GM18498 (cell line): ENCODE data around the gene AHCYL2.
"Not testable (repeated sequence)": the region's sequence is repeated elsewhere in the genome, so short reads cannot be mapped to it uniquely, and the experiment has no call there.

Source experiments
- ATAC-seq: cut with Tn5 transposase; IDR thresholded peaks from one replicate; pipeline ENCODE4 v1.9.1; 2021; ENCODE audit warnings: mild to moderate bottlenecking, moderate library complexity; ENCODE audit not compliant: unreplicated experiment

AHCYL2 gene

DNA sequence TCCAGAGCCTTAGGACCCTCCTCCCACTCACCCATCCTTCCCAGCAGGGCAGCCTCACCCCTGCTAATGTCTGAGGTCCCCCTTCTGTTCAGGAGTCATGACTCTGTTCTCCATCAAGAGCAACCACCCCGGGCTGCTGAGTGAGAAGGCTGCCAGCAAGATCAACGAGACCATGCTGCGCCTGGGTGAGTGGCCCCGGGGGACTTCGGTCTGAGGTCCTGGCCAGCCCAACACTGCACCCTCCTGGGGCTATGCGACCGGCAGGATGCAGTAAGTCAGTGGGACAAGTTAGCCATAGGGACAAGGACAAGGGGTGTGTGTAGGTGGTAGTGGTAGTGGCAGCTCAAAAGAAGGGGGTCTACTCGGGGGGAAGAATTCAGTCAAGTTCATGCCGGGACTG is 16.2 kb upstream of the AHCYL2 start:
- ATAC-seq: no peak

- no peak for ATAC-seq
Measured at GRCh38 chr7:129209067-129209926, 15.5 kb upstream of the AHCYL2 start.

DNA sequence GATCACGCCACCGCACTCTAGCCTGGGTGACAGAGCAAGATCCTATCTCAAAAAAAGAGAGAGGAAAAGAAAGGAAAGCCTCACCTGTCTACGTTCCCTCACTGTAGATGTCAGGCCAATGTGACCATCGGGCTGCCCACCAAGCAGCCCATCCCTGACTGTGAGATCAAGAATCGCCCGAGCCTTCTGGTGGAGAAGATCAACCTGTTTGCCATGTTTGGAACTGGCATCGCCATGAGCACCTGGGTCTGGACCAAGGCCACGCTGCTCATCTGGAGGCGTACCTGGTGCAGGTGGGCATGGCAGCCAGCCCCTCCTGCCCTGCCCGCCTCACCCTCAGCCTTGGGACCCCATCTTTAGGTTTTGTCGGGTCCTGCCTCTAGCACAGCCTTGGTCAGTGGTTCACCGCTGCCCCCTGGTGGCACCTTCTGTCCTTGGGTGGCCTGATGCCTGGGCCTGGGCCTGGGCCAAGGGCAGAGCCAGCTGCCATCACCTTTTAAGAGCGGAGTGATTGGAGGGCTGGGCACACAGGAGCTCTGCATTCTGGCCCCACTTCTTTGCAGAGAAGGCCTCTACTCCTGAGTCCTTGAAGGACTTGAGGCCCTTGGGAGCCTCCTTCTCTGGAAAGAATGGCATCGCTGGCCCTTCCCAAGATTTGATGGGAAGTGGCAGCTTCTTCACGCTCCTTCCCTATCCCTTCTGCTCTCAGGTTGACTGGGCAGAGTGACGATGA is 14.4 kb upstream of the AHCYL2 start:
- ATAC-seq: peak; percentile 72

- no peak for ATAC-seq
Measured at GRCh38 chr7:129210989-129211312, 13.9 kb upstream of the AHCYL2 start.

DNA sequence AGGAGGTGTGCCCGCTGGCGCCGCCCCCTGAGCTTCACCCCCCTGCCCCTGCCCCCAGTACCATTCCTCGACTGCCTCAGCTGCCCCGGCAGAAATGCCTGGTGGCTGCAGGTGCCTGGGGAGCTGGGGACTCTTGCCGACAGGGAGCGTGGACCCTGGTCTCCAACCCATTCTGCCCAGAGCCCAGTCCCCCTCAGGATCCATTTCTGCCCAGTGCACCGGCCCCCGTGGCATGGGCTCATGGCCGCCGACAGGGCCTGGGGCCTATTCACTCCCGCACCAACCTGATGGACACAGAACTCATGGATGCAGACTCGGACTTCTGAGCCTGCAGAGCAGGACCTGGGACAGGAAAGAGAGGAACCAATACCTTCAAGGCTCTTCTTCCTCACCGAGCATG is 12.7 kb upstream of the AHCYL2 start:
- no peak for ATAC-seq

DNA sequence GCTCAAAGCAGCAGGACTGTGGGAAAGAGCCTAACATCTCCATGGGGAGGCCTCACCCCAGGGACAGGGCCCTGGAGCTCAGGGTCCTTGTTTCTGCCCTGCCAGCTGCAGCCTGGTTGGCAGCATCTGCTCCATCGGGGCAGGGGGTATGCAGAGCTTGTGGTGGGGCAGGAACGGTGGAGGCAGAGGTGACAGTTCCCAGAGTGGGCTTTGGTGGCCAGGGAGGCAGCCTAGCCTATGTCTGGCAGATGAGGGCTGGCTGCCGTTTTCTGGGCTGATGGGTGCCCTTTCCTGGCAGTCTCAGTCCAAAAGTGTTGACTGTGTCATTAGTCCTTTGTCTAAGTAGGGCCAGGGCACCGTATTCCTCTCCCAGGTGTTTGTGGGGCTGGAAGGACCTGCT is 12.2 kb upstream of the AHCYL2 start:
- ATAC-seq: no peak

DNA sequence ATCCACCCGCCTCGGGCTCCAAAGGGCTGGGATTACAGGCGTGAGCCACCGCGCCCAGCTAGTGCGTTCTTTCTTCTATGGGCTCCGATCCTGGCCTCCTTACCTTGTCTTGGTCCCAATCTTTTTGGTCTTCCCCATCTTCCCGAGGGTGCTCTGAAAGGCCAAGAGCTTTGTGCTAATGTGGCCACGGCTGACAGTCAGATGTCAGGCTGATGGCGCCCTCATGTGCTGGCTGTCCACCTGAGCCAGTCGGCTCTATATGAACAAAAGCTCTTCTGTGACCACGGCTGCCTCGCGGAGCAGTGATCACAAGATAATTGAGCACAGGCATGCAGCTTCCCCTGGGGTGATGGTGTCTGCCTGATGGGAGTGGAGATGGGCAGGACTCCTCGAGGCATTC is 11.0 kb upstream of the AHCYL2 start:
- ATAC-seq: no peak

DNA sequence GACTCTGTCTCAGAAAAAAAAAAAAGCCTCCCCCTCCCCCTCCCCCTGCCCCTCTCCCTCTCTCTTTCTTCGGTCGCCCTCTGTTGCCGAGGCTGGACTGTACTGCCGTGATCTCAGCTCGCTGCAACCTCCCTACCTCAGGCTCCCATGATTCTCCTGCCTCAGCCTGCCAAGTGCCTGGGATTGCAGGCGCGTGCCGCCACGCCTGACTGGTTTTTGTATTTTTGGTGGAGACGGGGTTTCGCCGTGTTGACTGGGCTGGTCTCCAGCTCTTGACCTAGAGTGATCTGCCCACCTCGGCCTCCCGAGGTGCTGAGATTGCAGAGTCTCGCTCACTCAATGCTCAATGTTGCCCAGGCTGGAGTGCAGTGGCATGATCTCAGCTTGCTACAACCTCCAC is 9.1 kb upstream of the AHCYL2 start:
- not testable (repeated sequence) for ATAC-seq

GRCh38 chr7:129216101-129216715 is 8.6 kb upstream of the AHCYL2 start:
- not testable (repeated sequence) for ATAC-seq

DNA sequence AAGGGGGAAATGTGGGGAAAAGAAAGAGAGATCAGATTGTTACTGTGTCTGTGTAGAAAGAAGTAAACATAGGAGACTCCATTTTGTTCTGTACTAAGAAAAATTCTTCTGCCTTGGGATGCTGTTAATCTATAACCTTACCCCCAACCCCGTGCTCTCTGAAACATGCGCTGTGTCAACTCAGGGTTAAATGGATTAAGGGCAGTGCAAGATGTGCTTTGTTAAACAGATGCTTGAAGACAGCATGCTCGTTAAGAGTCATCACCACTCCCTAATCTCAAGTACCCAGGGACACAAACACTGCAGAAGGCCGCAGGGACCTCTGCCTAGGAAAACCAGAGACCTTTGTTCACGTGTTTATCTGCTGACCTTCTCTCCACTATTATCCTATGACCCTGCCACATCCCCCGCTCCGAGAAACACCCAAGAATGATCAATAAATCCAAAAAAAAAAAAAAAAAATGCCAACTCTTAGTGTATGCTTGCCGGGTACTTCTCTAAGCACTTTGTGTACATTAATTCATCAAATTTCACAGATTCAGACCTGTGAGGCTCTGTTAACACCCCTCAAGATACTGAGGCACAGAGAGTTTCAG is 7.9 kb upstream of the AHCYL2 start:
- ATAC-seq: not testable (repeated sequence)

DNA sequence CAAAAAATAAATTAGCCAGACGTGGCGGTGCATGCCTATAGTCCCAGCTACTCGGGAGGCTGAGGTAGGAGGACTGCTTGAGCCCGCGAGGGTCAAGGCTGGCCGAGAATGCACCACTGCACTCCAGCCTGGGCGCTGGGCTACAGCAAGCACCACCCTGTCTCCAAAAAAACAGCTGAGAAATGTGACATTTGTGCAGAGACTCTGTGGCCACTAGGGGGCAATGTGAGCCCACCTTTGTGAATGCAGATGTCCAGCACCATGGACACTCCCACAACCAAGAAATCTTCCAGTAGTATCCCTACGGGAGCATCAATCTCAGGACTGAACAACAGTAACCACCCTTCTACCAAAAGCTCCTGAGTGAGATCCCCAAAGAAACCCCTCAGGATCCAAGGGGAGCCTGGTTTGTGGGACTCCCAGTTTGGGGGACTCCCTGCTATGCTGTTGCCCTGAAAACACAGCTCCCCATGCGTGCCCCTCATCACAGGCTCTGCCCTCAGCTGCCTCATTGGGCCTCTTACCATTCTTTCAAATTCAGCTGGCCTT is 6.2 kb upstream of the AHCYL2 start:
- peak; percentile 68 for ATAC-seq

DNA sequence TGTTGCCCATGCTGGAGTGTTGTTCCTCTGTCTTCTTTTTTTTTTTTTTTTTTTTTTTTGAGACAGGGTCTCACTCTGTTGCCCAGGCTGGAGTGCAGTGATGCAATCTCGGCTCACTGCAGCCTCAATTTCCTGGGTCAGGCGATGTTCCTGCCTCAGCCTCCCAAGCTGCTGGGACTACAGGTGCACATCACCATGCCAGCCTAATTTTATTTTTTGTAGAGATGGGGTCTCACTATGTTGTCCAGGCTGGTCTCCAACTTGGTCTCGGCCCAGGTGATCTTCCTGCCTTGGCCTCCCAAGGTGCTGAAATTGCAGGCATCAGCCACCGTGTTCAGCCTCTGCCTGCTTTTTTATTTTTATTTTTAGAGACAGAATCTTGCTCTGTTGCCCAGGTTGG is 5.7 kb upstream of the AHCYL2 start:
- ATAC-seq: not testable (repeated sequence)

GRCh38 chr7:129222064-129222463 is 2.8 kb upstream of the AHCYL2 start:
- no peak for ATAC-seq

GRCh38 chr7:129225206-129225930 is 538 bp downstream of the AHCYL2 start:
- peak; percentile 43 for ATAC-seq

GRCh38 chr7:129225931-129226572 is 1.2 kb downstream of the AHCYL2 start:
- no peak for ATAC-seq

GRCh38 chr7:129227646-129228578 is 3.1 kb downstream of the AHCYL2 start:
- no peak for ATAC-seq

- ATAC-seq: no peak
Measured at GRCh38 chr7:129228633-129229032, 3.8 kb downstream of the AHCYL2 start.

DNA sequence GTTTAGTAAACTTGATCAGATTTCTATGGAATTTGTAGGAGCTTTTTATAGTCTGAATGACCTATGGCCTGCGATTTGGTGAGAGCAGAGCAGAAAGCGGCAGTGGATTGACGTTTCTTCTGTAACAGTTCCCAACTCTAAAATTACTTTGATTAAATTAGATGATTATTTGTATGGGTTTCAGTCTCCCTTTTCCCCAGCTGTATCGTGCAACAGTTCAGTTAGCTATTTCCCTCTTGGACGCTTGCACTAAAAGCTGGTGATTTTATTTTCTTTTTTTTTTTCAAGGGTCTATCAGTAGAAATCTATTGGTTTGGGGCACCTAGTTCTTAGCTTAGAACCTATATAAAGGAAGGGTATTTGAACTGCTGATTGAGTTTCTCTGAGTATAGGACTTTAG is 6.8 kb downstream of the AHCYL2 start:
- ATAC-seq: no peak

DNA sequence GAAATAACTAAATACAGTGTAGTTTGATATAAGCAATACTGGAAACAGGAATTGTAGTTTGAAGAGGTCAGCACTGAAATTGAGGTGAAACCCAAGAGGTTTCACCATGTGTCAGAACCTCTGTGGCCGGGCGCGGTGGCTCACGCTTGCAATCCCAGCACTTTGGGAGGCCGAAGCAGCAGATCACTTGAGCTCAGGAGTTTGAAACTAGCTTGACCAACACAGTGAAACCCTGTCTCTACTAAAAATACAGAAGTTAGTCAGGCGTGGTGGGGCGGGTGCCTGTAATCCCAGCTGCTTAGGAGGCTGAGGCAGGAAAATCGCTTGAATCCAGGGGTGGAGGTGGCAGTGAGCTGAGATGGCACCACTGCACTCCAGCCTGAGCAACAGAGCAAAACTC is 13.7 kb downstream of the AHCYL2 start:
- no peak for ATAC-seq
